HG02588 (cell line): ENCODE data around the gene CYB5D1.

Experiments
- ATAC-seq: cut with Tn5 transposase; IDR thresholded peaks from one replicate; pipeline ENCODE4 v1.9.1; 2021; ENCODE audit warnings: mild to moderate bottlenecking, moderate library complexity; ENCODE audit not compliant: unreplicated experiment

The CYB5D1 gene

GRCh38 chr17:7883781-7884386 is 26.1 kb downstream of the CYB5D1 start:
- ATAC-seq: no peak

GRCh38 chr17:7884581-7885366 is 27.0 kb downstream of the CYB5D1 start:
- ATAC-seq: no peak

DNA sequence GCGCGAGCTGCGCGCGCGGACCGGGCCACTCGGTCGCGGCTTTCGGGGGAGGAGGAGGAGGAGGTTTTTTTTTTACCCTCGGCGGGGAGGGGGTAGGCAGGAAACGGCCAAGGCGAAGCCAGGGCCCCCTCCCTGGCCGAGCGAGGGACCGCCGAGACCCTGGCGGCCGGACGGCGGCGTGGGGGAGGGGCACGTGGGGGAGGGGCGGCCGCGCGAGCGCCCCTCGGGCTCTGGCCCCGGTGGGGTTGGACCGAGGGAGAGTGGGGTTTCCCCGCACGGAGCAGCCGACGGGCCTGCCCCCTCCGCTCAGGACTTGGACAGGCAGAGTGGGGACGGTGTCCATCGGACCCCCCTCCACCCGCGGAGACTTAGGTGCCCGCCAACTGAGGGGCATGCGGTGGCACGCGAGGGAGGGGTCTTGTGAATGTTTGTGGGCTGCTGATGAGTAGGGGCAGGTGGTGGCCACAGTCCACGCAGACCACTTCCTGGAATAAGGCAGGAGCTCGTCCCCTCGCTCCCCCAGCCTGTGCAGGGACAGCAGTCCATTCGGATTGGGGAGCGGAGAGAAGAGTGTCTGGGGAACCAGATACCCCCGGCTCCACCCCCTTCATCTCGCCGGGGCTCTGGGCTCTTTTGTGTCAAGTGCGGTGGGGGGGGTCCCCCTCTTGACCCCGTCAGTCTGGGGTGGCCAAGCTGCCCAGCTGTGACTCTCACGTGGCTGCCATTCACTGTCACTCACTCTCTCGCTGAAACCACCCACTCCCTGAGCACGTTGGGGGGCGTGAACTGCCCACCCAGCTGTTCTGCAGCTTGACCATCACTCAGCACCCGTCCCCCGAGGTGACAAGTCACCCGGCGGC is 27.8 kb downstream of the CYB5D1 start:
- no peak for ATAC-seq

GRCh38 chr17:7886227-7887037 is 28.6 kb downstream of the CYB5D1 start:
- no peak for ATAC-seq

GRCh38 chr17:7887038-7887481 is 29.3 kb downstream of the CYB5D1 start:
- no peak for ATAC-seq

GRCh38 chr17:7887482-7888183 is 29.8 kb downstream of the CYB5D1 start:
- ATAC-seq: peak; percentile 40

GRCh38 chr17:7888184-7888920 is 30.5 kb downstream of the CYB5D1 start, which contains the start of gene CHD3:
Gene CHD3, plus strand, starts transcription at chr17:7888789. Its CDS starts 212 bp downstream, at chr17:7889001.
- no peak for ATAC-seq

DNA sequence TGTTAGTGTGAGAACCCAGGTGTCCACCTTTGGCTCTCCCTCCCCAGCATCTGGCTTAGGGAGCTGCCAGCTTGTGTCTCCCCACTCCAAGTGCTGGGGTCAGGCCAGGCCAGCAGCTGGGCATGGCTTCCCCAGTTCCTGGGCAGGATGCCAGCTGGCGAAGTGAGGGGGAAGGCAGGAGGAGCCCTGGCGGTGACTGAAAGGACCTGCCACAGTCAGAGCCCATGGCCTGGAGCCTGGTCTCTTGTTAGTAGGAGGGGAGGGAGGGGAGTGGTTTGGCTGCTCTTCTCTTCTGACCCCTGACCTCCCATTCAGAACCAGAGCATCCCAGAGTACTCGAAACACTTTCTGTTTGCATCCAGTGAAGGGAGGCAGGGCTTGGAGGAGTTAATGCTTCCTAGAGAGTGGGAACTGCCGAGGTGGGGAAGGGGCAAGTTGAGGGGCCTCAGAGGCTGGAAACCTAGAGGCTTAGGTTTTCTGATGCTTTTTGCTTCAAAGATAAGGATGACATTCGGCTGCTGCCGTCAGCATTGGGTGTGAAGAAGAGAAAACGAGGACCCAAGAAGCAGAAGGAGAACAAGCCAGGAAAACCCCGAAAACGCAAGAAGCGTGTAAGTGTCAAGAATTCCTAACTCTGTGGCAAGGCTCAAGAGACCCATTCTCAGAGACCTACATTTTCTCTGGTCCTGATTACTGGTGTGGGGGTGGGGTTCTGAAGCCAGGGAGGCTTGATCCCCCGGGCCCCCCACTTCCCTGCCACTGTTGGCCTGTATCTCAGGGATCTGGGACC is 31.6 kb downstream of the CYB5D1 start:
- no peak for ATAC-seq

GRCh38 chr17:7893187-7893880 is 35.5 kb downstream of the CYB5D1 start:
- ATAC-seq: no peak

DNA sequence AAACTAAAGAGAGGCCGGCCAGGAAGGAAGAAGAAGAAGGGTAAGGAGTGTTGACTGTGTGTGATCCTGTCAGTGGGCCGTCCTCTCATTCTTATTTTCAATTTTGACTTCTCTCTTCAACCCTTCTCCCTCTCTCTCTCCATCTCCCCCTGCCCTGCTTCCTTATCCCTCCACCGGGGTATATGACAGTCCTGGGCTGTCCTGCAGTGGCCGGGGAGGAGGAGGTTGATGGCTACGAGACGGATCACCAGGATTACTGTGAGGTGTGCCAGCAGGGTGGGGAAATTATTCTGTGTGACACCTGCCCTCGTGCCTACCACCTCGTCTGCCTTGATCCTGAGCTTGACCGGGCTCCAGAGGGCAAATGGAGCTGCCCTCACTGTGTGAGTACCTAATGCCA is 36.4 kb downstream of the CYB5D1 start:
- no peak for ATAC-seq

DNA sequence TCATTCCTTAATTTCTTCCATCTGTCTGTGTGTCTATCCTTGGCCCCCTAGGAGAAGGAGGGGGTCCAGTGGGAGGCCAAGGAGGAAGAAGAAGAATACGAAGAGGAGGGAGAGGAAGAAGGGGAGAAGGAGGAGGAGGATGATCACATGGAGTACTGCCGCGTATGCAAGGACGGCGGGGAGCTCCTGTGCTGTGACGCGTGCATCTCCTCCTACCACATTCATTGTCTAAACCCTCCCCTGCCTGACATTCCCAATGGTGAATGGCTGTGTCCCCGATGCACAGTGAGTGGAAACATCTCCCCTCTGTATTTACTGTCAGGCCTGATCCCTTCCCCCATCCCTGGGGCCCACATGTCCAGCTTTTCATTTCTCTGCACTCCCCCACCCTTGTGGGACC is 37.1 kb downstream of the CYB5D1 start:
- ATAC-seq: no peak

GRCh38 chr17:7897090-7897489 is 39.3 kb downstream of the CYB5D1 start:
- ATAC-seq: no peak

GRCh38 chr17:7897773-7898172 is 40.0 kb downstream of the CYB5D1 start:
- no peak for ATAC-seq

GRCh38 chr17:7903154-7904103 is 45.6 kb downstream of the CYB5D1 start:
- ATAC-seq: no peak

DNA sequence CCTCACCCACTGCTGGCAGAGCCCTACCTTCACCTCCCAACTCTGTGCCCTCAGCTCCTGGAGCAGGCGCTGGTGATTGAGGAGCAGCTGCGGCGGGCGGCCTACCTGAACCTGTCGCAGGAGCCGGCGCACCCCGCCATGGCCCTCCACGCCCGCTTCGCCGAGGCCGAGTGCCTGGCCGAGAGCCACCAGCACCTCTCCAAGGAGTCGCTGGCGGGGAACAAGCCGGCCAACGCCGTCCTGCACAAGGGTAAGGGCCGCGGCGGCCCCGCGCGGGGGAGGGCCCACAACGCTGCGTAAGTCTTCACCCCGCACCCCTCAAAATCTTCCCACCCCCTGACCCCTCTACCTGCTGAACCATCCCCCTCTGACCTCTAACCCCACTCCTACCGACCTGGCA is 51.3 kb downstream of the CYB5D1 start:
- no peak for ATAC-seq

DNA sequence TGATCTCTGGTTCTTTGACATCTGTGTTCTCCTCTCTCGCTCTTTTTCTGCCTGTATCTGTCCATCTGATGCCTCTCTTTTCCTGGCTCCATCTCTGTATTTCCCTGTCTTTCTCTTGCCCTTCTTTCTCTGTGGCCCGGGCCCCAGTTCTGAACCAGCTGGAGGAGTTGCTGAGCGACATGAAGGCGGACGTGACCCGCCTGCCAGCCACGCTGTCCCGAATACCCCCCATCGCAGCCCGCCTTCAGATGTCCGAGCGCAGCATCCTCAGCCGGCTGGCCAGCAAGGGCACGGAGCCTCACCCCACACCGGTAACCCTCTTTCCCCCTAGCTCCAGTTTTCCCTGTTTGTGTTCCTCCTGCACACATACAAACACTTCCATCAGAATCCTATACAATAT is 52.5 kb downstream of the CYB5D1 start:
- ATAC-seq: no peak

GRCh38 chr17:7910711-7911110 is 52.9 kb downstream of the CYB5D1 start:
- ATAC-seq: no peak
